WTC11 (cell line): Measurements from ENCODE around the gene KRT1. TPM values are rescaled to one million over a fixed set of nuclear protein-coding genes. Genes with fewer than 3 reads are reported as not detected.

Experiments used
- ATAC-seq: fragments of 200-7000 bp; cut with Tn5 transposase; 2 replicates; pipeline ENCODE4 v1.10.0; 2021; ENCODE audit warnings: mild to moderate bottlenecking, moderate library complexity
- CTCF ChIA-PET: fragments of 300-600 bp; sonication (Branson Sonifier 250); formaldehyde crosslinking; loops from one replicate; lab custom pipeline; 2021; ENCODE audit warnings: antibody characterized with exemption; lab: Charles Lee
- POLR2A ChIA-PET: fragments of 350-600 bp; sonication (Branson Sonifier 250); formaldehyde crosslinking; loops from one replicate; lab custom pipeline; 2021; ENCODE audit warnings: antibody characterized with exemption; lab: Charles Lee
- DNase-seq: peaks from one replicate; pipeline ENCODE4 v3.0.0; 2021; ENCODE audit warnings: low spot score
- H3K27ac Mint-ChIP-seq: 2 replicates; pipeline ENCODE4 v1.8.0; 2021; ENCODE audit warnings: mixed read lengths
- H3K27me3 Mint-ChIP-seq: 2 replicates; pipeline ENCODE4 v1.8.0; 2021; ENCODE audit warnings: low read depth, mild to moderate bottlenecking, moderate library complexity, mixed read lengths
- H3K36me3 Mint-ChIP-seq: 2 replicates; pipeline ENCODE4 v1.8.0; 2021; ENCODE audit warnings: mixed read lengths
- H3K4me1 Mint-ChIP-seq: 2 replicates; pipeline ENCODE4 v1.8.0; 2022; ENCODE audit warnings: mixed read lengths
- H3K4me3 Mint-ChIP-seq: 2 replicates; pipeline ENCODE4 v1.8.0; 2021; ENCODE audit warnings: mild to moderate bottlenecking, moderate library complexity, mixed read lengths
- H3K9me3 Mint-ChIP-seq: 2 replicates; pipeline ENCODE4 v1.8.0; 2021; ENCODE audit warnings: mixed read lengths
- ELF4 ChIP-seq: sonication (generic); formaldehyde crosslinking; IDR thresholded peaks from 2 replicates; pipeline ENCODE4 v1.8.1; 2022; ENCODE audit warnings: low read depth, mild to moderate bottlenecking, moderate library complexity, missing genetic modification reagents
- HMGA2 ChIP-seq: fragments of 250-450 bp; sonication (Bioruptor Pico); IDR thresholded peaks from 2 replicates; pipeline ENCODE4 v1.4.0; 2021; ENCODE audit warnings: mild to moderate bottlenecking, moderate library complexity
- MYBL2 ChIP-seq: sonication (generic); formaldehyde crosslinking; IDR thresholded peaks from 2 replicates; pipeline ENCODE4 v1.8.1; 2023; ENCODE audit warnings: mild to moderate bottlenecking, moderate library complexity, missing genetic modification reagents
- TP53 ChIP-seq: sonication (generic); formaldehyde crosslinking; IDR thresholded peaks from 2 replicates; pipeline ENCODE4 v1.8.1; 2023; ENCODE audit warnings: mild to moderate bottlenecking, missing genetic modification reagents
- ZNF423 ChIP-seq: fragments of 250-450 bp; sonication (Bioruptor Pico); IDR thresholded peaks from 2 replicates; pipeline ENCODE4 v2.1.2; 2022; ENCODE audit warnings: mild to moderate bottlenecking, moderate library complexity
- ZNF671 ChIP-seq: fragments of 250-450 bp; sonication (Bioruptor Pico); IDR thresholded peaks from 2 replicates; pipeline ENCODE4 v1.8.0; 2021; ENCODE audit warnings: mild to moderate bottlenecking
- total RNA-seq: library from RNA; stranded (reverse); gene quantifications from 3 replicates; pipeline ENCODE4 v1.2.3, GENCODE V29; 2021
- TF ChIP-seq, protein P1 (sequence below): sonication (generic); formaldehyde crosslinking; IDR thresholded peaks from 2 replicates; pipeline ENCODE4 v1.8.1; 2022; ENCODE audit warnings: low read depth, mild to moderate bottlenecking, moderate library complexity, missing genetic modification reagents, borderline replicate concordance
- TF ChIP-seq, protein P2 (sequence below): sonication (generic); formaldehyde crosslinking; IDR thresholded peaks from 2 replicates; pipeline ENCODE4 v1.8.0; 2022; ENCODE audit warnings: missing genetic modification reagents
- TF ChIP-seq, protein P3 (sequence below): fragments of 250-450 bp; sonication (Bioruptor Pico); IDR thresholded peaks from 2 replicates; pipeline ENCODE4 v1.8.0; 2021; ENCODE audit warnings: mild to moderate bottlenecking
- TF ChIP-seq, protein P4 (sequence below): fragments of 250-450 bp; sonication (Bioruptor Pico); IDR thresholded peaks from 2 replicates; pipeline ENCODE4 v1.9.0; 2021; ENCODE audit warnings: mild to moderate bottlenecking
- TF ChIP-seq, protein P5 (sequence below): sonication (generic); formaldehyde crosslinking; IDR thresholded peaks from 2 replicates; pipeline ENCODE4 v1.8.1; 2023; ENCODE audit warnings: mild to moderate bottlenecking, missing genetic modification reagents
- TF ChIP-seq, protein P6 (sequence below): sonication (generic); formaldehyde crosslinking; conservative IDR thresholded peaks from 2 replicates; pipeline ENCODE4 v1.8.1; 2022; ENCODE audit warnings: mild to moderate bottlenecking, missing genetic modification reagents
- TF ChIP-seq, protein P7 (sequence below): sonication (generic); formaldehyde crosslinking; IDR thresholded peaks from 2 replicates; pipeline ENCODE4 v1.8.1; 2022; ENCODE audit warnings: low read depth, missing genetic modification reagents, borderline replicate concordance
- TF ChIP-seq, protein P8 (sequence below): fragments of 250-450 bp; sonication (Bioruptor Pico); conservative IDR thresholded peaks from 2 replicates; pipeline ENCODE4 v1.9.0; 2021; ENCODE audit warnings: mild to moderate bottlenecking
- TF ChIP-seq, protein P9 (sequence below): sonication (generic); formaldehyde crosslinking; IDR thresholded peaks from 2 replicates; pipeline ENCODE4 v1.8.1; 2023; ENCODE audit warnings: mild to moderate bottlenecking, missing genetic modification reagents, moderate library complexity
- TF ChIP-seq, protein P10 (sequence below): sonication (generic); formaldehyde crosslinking; IDR thresholded peaks from 2 replicates; pipeline ENCODE4 v1.8.1; 2023; ENCODE audit warnings: mild to moderate bottlenecking, missing genetic modification reagents, moderate library complexity
- TF ChIP-seq, protein P11 (sequence below): sonication (generic); formaldehyde crosslinking; IDR thresholded peaks from 2 replicates; pipeline ENCODE4 v1.8.0; 2022; ENCODE audit warnings: mild to moderate bottlenecking, missing genetic modification reagents

Gene KRT1
- total RNA-seq, 1 experiment from 2014 or later: not detected

DNA sequence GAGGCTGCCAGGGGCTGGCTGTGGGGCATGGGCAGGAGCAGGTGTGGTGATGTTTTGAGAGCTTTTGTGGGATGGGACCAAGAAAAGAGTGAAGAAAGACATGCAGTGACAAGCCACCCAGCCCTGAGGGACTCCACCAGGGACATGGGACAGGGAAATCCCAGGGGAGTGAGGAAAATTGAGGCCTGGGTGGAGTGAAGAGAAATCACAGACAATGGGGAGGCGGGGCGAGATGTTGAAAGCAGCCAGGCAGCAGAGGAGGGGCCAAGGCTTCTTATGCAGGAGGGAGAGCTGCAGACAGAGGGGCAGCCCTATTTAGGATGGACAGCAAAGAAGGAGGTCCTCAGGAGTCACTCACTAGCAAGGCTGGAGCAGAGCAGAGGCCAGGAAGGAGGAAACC lies 4.2 kb upstream of the KRT1 start:
- no peak for DNase-seq
- no peak for ATAC-seq
- H3K27ac Mint-ChIP-seq: no peak overlapping the region
- H3K27me3 Mint-ChIP-seq: peaks cover 15% of the 10 kb centered on the region
- H3K4me1 Mint-ChIP-seq: peaks cover 4% of the 10 kb centered on the region; the same call in 1 of the 2 replicates
- no peaks in the 10 kb centered on the region for H3K9me3 Mint-ChIP-seq
- ChIA-PET CTCF (interaction anchor here (0.7 to 1.9 kb wide), 2 partner anchors 99 to 181 kb away, joined by 3 to 6 read pairs; no protein-coding TSS in a partner anchor), POLR2A (no interaction called here)
- no peaks in the 10 kb centered on the region for H3K36me3 Mint-ChIP-seq
- H3K4me3 Mint-ChIP-seq: no peak overlapping the region
- TF ChIP-seq, protein P1, sequence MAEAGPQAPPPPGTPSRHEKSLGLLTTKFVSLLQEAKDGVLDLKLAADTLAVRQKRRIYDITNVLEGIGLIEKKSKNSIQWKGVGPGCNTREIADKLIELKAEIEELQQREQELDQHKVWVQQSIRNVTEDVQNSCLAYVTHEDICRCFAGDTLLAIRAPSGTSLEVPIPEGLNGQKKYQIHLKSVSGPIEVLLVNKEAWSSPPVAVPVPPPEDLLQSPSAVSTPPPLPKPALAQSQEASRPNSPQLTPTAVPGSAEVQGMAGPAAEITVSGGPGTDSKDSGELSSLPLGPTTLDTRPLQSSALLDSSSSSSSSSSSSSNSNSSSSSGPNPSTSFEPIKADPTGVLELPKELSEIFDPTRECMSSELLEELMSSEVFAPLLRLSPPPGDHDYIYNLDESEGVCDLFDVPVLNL (CRISPR knock-in tag): no peak
- TF ChIP-seq MYBL2 (CRISPR knock-in tag) (no peak), TP53 (CRISPR knock-in tag) (no peak), ZNF671 (no peak), ELF4 (CRISPR knock-in tag) (no peak), ZNF423 (CRISPR knock-in tag) (no peak), HMGA2 (no peak)
- TF ChIP-seq, protein P2, sequence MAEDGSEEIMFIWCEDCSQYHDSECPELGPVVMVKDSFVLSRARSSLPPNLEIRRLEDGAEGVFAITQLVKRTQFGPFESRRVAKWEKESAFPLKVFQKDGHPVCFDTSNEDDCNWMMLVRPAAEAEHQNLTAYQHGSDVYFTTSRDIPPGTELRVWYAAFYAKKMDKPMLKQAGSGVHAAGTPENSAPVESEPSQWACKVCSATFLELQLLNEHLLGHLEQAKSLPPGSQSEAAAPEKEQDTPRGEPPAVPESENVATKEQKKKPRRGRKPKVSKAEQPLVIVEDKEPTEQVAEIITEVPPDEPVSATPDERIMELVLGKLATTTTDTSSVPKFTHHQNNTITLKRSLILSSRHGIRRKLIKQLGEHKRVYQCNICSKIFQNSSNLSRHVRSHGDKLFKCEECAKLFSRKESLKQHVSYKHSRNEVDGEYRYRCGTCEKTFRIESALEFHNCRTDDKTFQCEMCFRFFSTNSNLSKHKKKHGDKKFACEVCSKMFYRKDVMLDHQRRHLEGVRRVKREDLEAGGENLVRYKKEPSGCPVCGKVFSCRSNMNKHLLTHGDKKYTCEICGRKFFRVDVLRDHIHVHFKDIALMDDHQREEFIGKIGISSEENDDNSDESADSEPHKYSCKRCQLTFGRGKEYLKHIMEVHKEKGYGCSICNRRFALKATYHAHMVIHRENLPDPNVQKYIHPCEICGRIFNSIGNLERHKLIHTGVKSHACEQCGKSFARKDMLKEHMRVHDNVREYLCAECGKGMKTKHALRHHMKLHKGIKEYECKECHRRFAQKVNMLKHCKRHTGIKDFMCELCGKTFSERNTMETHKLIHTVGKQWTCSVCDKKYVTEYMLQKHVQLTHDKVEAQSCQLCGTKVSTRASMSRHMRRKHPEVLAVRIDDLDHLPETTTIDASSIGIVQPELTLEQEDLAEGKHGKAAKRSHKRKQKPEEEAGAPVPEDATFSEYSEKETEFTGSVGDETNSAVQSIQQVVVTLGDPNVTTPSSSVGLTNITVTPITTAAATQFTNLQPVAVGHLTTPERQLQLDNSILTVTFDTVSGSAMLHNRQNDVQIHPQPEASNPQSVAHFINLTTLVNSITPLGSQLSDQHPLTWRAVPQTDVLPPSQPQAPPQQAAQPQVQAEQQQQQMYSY: no peak
- TF ChIP-seq, protein P3, sequence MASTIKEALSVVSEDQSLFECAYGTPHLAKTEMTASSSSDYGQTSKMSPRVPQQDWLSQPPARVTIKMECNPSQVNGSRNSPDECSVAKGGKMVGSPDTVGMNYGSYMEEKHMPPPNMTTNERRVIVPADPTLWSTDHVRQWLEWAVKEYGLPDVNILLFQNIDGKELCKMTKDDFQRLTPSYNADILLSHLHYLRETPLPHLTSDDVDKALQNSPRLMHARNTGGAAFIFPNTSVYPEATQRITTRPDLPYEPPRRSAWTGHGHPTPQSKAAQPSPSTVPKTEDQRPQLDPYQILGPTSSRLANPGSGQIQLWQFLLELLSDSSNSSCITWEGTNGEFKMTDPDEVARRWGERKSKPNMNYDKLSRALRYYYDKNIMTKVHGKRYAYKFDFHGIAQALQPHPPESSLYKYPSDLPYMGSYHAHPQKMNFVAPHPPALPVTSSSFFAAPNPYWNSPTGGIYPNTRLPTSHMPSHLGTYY (CRISPR knock-in tag): no peak
- TF ChIP-seq, protein P4, sequence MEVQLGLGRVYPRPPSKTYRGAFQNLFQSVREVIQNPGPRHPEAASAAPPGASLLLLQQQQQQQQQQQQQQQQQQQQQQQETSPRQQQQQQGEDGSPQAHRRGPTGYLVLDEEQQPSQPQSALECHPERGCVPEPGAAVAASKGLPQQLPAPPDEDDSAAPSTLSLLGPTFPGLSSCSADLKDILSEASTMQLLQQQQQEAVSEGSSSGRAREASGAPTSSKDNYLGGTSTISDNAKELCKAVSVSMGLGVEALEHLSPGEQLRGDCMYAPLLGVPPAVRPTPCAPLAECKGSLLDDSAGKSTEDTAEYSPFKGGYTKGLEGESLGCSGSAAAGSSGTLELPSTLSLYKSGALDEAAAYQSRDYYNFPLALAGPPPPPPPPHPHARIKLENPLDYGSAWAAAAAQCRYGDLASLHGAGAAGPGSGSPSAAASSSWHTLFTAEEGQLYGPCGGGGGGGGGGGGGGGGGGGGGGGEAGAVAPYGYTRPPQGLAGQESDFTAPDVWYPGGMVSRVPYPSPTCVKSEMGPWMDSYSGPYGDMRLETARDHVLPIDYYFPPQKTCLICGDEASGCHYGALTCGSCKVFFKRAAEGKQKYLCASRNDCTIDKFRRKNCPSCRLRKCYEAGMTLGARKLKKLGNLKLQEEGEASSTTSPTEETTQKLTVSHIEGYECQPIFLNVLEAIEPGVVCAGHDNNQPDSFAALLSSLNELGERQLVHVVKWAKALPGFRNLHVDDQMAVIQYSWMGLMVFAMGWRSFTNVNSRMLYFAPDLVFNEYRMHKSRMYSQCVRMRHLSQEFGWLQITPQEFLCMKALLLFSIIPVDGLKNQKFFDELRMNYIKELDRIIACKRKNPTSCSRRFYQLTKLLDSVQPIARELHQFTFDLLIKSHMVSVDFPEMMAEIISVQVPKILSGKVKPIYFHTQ: no peak
- TF ChIP-seq, protein P5, sequence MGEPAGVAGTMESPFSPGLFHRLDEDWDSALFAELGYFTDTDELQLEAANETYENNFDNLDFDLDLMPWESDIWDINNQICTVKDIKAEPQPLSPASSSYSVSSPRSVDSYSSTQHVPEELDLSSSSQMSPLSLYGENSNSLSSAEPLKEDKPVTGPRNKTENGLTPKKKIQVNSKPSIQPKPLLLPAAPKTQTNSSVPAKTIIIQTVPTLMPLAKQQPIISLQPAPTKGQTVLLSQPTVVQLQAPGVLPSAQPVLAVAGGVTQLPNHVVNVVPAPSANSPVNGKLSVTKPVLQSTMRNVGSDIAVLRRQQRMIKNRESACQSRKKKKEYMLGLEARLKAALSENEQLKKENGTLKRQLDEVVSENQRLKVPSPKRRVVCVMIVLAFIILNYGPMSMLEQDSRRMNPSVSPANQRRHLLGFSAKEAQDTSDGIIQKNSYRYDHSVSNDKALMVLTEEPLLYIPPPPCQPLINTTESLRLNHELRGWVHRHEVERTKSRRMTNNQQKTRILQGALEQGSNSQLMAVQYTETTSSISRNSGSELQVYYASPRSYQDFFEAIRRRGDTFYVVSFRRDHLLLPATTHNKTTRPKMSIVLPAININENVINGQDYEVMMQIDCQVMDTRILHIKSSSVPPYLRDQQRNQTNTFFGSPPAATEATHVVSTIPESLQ (CRISPR knock-in tag): no peak
- TF ChIP-seq, protein P6, sequence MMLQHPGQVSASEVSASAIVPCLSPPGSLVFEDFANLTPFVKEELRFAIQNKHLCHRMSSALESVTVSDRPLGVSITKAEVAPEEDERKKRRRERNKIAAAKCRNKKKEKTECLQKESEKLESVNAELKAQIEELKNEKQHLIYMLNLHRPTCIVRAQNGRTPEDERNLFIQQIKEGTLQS (CRISPR knock-in tag): no peak
- TF ChIP-seq, protein P7, sequence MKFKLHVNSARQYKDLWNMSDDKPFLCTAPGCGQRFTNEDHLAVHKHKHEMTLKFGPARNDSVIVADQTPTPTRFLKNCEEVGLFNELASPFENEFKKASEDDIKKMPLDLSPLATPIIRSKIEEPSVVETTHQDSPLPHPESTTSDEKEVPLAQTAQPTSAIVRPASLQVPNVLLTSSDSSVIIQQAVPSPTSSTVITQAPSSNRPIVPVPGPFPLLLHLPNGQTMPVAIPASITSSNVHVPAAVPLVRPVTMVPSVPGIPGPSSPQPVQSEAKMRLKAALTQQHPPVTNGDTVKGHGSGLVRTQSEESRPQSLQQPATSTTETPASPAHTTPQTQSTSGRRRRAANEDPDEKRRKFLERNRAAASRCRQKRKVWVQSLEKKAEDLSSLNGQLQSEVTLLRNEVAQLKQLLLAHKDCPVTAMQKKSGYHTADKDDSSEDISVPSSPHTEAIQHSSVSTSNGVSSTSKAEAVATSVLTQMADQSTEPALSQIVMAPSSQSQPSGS (CRISPR knock-in tag): no peak
- TF ChIP-seq, protein P8, sequence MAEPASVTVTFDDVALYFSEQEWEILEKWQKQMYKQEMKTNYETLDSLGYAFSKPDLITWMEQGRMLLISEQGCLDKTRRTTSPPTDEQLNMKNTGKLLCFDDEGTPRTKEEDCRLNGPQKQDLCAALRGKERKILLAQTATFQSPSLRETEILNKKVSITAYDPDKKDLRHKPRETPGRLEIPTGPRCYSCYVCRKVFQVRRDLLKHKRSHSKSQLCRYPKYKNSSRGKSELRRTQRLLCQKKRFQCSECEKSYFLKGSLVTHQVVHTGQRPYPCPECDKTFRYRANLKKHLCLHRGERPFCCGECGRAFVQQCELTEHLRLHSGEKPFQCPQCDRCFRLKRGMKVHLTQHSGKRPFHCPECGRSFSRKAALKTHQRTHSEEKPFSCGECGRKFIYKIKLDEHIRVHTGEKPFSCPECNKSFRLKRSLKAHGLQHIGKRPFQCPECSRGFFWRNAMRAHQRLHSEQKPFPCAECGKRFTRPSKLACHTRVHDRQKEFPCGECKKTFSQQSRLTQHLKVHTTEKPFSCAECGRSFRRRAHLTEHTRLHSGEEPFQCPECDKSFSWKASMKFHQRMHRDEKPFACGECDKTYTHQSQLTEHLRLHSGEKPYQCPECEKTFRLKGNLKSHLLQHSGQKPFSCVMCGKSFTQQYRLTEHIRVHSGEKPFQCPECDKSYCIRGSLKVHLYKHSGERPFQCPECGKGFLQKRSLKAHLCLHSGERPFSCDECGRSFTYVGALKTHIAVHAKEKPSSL (CRISPR knock-in tag): no peak
- TF ChIP-seq, protein P9, sequence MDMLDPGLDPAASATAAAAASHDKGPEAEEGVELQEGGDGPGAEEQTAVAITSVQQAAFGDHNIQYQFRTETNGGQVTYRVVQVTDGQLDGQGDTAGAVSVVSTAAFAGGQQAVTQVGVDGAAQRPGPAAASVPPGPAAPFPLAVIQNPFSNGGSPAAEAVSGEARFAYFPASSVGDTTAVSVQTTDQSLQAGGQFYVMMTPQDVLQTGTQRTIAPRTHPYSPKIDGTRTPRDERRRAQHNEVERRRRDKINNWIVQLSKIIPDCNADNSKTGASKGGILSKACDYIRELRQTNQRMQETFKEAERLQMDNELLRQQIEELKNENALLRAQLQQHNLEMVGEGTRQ: no peak
- TF ChIP-seq, protein P10, sequence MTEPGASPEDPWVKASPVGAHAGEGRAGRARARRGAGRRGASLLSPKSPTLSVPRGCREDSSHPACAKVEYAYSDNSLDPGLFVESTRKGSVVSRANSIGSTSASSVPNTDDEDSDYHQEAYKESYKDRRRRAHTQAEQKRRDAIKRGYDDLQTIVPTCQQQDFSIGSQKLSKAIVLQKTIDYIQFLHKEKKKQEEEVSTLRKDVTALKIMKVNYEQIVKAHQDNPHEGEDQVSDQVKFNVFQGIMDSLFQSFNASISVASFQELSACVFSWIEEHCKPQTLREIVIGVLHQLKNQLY (CRISPR knock-in tag): no peak
- TF ChIP-seq, protein P11, sequence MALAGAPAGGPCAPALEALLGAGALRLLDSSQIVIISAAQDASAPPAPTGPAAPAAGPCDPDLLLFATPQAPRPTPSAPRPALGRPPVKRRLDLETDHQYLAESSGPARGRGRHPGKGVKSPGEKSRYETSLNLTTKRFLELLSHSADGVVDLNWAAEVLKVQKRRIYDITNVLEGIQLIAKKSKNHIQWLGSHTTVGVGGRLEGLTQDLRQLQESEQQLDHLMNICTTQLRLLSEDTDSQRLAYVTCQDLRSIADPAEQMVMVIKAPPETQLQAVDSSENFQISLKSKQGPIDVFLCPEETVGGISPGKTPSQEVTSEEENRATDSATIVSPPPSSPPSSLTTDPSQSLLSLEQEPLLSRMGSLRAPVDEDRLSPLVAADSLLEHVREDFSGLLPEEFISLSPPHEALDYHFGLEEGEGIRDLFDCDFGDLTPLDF (CRISPR knock-in tag): no peak
